HG03066 (cell line): ENCODE data around the gene CDCP2.
A peak's percentile ranks its signal among the peaks of the same experiment; 100 is the strongest.

Experiments
- ATAC-seq: cut with Tn5 transposase; IDR thresholded peaks from one replicate; pipeline ENCODE4 v1.9.1; 2021; ENCODE audit warnings: low read depth; ENCODE audit not compliant: unreplicated experiment

The CDCP2 gene

GRCh38 chr1:54152696-54153095 is at the start of gene CDCP2:
CDCP2 (minus strand) TSS chr1:54153000; CDS start chr1:54152922, 78 bp downstream.
- ATAC-seq = no peak

DNA sequence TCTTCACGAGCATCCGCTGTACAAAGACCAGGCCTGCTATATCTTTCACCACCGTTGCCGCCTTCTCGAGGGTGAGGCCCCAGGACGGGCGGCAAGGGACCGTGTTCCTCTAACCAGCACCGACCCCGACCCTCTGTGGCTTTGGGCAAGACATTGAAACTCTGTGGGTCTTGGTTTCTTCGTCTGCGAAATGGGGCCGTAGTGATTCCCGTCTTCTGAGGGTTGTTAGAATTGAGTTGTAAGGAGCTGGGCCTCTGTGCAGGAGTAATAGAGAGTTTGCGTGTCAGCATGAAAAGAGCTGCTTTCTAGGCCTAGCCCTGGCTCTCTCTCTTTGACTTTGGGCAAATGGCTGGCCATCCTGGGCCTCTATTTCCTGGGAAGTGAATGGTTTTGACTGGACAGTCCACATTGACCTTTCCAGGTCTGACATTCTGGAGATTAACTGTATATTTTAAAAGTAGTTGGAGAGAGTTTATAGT is 47.8 kb upstream of the CDCP2 start:
- peak; percentile 18 for ATAC-seq

DNA sequence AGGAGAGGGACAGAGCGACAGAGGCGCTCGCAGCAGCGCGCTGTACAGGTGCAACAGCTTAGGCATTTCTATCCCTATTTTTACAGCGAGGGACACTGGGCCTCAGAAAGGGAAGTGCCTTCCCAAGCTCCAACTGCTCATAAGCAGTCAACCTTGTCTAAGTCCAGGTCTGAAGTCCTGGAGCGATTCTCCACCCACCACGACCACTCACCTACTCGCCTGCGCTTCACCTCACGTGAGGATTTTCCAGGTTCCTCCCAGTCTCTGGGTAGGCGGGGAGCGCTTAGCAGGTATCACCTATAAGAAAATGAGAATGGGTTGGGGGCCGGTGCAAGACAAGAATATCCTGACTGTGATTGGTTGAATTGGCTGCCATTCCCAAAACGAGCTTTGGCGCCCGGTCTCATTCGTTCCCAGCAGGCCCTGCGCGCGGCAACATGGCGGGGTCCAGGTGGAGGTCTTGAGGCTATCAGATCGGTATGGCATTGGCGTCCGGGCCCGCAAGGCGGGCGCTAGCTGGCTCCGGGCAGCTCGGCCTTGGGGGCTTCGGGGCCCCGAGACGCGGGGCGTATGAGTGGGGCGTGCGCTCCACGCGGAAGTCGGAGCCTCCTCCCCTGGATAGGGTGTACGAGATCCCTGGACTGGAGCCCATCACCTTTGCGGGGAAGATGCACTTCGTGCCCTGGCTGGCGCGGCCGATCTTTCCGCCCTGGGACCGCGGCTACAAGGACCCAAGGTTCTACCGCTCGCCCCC is 47.1 kb upstream of the CDCP2 start, which contains the start of the genes CYB5RL and MRPL37:
CYB5RL (minus strand) TSS at position 266 of the 754 bp plus-strand sequence. CDS start 4,414 bp downstream, outside the sequence.
MRPL37 (plus strand) TSS at position 403 of the 754 bp plus-strand sequence; CDS start at position 480, 77 bp downstream.
- ATAC-seq = peak; percentile 96

DNA sequence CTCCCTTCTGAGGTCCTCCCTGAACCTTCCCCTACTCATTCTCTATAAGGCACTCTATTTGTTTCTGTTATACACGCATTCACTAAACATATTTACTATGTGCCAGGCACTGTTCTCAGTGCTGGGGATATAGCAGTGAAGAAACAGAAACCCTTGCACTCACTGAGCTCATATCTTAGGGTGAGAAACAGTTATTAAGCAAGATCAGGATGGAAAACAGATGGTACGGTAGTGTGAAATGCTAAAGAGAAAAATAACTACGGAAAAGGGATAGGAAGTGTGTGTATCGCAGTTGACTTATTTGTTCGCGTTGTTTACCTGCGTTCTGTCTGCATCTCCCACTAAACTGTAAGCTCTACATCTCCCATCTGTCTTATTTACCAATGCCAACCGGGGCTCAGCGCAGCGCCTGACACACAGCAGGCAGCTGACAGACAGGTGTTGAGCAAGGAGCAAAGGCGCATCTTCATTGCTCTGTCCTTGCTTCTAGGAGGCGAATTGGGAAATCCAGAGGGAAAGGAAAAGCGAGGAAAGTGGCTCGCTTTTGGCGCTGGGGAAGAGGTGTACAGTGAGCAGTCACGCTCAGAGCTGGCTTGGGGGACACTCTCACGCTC is 46.5 kb upstream of the CDCP2 start:
- ATAC-seq = no peak

- ATAC-seq = no peak
These were observed 40.7 kb upstream of the CDCP2 start for GRCh38 chr1:54193453-54193852.

DNA sequence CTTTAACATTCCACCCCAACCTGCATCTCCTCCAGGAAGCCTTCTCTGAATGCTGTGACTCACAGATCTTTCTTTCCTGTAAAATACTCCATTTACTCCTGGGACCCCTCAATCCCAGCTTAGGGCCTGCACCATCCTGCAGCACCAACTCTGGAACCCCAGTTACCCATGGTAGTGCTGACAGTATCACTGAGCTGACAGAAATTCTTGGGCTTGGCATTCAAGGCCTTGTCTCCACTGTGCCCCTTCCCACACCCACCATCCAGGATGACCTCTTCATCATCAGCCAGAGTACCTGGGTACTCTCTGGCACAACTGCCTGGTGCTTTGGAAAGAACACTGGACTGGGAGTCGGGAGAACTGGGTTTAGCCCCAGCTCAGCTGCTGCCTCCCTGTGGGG is 38.7 kb upstream of the CDCP2 start:
- ATAC-seq = no peak

- no peak for ATAC-seq
These were observed 37.7 kb upstream of the CDCP2 start for GRCh38 chr1:54190526-54190925.

GRCh38 chr1:54188291-54188690 is 35.5 kb upstream of the CDCP2 start:
- no peak for ATAC-seq

DNA sequence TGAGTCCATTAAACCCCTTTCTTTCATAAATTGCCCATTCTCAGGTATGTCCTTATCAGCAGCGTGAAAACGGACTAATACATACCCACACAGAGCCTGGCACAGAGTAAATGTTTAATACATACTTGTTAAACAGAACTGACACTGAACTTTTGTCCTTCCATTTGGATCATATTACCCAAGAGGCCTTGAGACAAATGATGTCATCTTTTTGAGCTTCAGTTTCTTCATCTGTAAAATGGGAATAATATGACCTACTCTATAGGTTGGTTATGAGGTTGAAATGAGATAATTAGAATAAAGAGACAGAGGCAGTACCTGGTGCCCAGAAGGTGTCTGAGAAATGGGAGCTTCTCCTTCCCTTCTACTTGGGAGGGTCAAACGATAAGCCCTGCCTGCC is 33.3 kb upstream of the CDCP2 start:
- ATAC-seq = no peak

DNA sequence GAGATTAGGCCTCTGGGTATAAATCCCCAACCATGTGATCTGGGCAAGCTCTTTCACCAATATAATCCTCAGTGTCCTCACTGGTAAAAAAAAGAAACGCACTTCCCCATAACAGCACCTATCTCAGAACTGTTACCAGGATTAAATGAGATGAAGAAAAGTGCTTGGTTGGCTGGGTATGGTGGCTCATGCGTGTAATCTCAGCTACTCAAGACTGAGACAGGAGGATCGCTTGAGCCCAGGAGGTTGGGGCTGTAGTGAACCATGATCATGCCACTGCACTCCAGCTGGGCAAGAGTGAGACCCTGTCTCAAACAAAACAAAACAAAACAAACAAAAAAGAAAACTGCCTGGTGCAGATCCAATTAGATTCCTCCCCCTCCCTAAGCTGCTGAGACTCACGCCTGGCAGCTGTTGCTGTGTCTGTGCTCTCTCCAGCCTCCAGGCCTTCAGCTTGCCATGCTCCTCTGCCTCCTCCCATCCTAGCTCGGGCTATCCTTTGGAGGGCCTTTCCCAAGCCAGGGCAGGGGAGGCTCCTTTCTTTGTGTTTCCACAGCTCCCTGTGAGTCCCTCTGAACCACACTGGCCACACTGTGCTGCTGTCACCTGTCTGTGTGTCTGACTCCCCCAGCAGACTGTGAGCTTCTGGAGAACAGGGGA is 28.0 kb upstream of the CDCP2 start:
- no peak for ATAC-seq

- no peak for ATAC-seq
These were observed 25.7 kb upstream of the CDCP2 start for GRCh38 chr1:54178296-54179070.

DNA sequence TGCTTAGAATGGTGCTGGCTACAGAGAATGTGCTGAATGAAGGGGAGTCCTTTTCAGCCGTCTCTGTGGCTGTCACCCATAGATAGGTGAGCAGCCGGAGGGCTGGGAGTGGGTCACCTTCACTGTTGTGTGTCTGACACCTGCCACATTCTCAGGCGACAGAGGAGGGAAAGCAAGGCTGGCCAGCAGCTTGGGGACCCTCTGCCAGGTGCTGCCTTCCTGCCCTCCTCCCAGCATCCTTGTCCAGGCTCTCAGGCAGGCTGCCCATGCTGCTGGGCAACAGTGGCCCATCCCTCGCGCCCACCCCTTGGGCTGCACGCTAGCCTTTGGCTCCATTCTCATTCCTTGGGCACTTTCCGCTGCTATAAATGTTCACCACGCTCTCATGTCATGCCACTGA is 24.9 kb upstream of the CDCP2 start:
- ATAC-seq = no peak

- no peak for ATAC-seq
These were observed 24.0 kb upstream of the CDCP2 start for GRCh38 chr1:54176621-54177327.

- no peak for ATAC-seq
These were observed 21.3 kb upstream of the CDCP2 start for GRCh38 chr1:54174106-54174505.

DNA sequence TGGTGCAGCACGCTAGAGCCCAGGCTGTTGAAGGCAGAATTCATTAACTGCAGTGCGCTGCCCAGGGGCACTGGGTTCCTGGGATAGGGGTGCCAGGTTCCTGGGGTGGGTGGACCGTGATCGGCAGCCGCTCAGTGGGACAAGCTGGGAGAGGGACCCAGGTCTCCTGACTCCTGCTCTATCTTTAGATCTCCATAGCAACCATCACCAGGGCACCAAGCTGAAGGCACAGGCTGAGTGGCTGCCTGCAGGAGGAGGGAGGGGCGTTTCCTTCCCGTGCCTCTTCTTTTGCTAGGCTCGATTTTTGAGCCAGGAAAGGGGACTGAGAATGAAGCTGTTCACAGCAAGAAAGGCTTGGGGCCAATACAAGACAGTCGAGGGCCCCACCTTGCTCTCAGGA is 20.9 kb upstream of the CDCP2 start:
- ATAC-seq = no peak

DNA sequence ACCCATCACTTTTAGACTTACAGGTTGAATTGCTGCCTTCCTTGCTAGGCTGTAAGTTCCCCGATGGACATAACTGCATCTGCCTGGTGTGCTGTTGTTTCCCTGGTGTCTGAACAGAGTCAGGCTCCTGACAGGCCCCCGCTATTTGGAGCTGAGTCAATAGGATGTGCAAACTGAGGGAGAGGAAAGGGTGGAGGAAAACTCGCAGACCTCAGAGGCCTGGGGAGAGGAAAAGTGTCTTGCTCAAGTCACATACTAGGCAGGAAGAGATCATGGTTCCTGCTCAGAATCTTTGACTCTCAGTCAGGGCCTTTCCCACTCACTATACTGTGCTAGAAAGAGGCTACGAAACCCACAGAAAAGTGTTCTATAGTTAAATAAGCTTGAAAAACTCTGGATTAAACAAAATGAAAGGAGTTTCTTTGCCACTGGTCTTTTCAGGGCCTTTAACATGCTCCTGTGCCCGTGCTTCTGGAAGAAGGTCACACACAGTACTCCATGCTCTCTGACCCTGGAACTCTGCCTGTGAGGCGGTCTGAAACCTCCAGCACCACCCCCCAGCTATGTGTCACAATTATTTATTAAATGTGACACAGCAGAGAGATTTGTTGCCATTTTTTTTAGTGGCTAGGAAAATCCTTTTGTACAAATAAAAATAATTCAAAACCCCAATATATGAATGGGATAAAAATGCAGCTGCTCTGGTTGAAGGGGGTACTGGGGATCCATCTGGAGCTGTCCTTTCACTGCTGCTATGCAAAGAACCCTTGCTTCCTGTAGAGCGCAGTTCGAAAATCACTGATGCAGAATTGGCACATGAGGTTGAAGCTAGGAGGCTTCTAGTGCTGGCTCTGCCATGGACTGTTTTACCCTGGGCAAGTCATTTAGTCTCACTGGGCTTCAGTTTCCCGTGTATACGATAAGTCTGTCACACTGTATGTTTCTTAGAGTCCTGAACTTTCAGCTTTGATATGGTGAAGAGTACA is 20.1 kb upstream of the CDCP2 start:
- ATAC-seq = no peak

DNA sequence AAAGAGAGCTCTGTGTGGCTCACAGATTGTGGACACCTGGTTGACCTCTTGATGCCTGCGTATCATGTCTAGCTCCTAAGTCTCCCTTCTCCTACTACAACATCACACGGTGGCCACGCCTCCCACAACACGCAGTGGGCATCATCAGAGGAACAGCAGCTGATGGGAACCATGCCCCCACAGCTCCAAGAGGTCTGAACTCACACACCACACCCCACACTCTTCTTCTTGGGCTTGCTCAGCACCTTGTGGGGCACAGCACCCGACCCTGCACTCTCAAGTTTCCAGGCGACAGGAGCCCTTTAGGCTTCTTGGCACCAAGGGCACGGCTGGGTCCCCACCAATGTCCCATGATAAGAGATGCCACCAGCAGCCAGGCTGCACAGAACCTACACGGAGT is 18.8 kb upstream of the CDCP2 start:
- no peak for ATAC-seq

GRCh38 chr1:54171016-54171415 is 18.2 kb upstream of the CDCP2 start:
- no peak for ATAC-seq

- ATAC-seq = no peak
These were observed 16.3 kb upstream of the CDCP2 start for GRCh38 chr1:54169068-54169467.
